ENCODE results near the gene PLA2G2A. TPM values are rescaled to one million over a fixed set of nuclear protein-coding genes. Genes with fewer than 3 reads are reported as not detected.
A peak's percentile ranks its signal among the peaks of the same experiment; 100 is the strongest.

PLA2G2A gene
- total and polyA plus RNA-seq, 2 of the 8 experiments (the other 6 are each of a cell fraction or from before 2014, with no cell fraction given), result 0.69 to 3.7 TPM

GRCh38 chr1:19976317-19977003 is 3.0 kb downstream of the PLA2G2A start:
- Histone ChIP-seq H3K27me3 (replicated peaks in 1 of 4; ENCODE audit: control insufficient read depth in 3 of 4, extremely low read depth in 1 of 4, insufficient read depth in 3 of 4, low read length in 3 of 4) (no peaks in the 10 kb centered on the region), H3K79me2 (ENCODE audit: control insufficient read depth in 1 of 2, insufficient read depth in 2 of 2, low read length in 2 of 2) (no peaks in the 10 kb centered on the region), H3K79me1 (ENCODE audit: low read depth, low read length) (no peaks in the 10 kb centered on the region), H3K4me3 (ENCODE audit: extremely low read depth in 1 of 4, insufficient read depth in 2 of 4, low read depth in 3 of 4, low read length in 4 of 4) (no peak overlapping the region), H4K5ac (ENCODE audit: insufficient read length, low read depth, low read length) (no peak overlapping the region), H3K23ac (ENCODE audit: insufficient read length) (no peak overlapping the region), H2BK120ac (replicated peaks; ENCODE audit: low read depth, low read length) (no peak overlapping the region), H2AK5ac (ENCODE audit: low read depth, low read length) (no peak overlapping the region), H3K27ac (ENCODE audit: low read depth, low read length) (no peak overlapping the region), H2BK20ac (ENCODE audit: low read length) (no peak overlapping the region; the same call in 1 of the 2 replicates), H3K9ac (replicated peaks in 1 of 4; ENCODE audit: extremely low read depth in 1 of 4, low read depth in 3 of 4, low read length in 3 of 4) (no peak overlapping the region), H3K36me3 (ENCODE audit: control insufficient read depth in 2 of 4, insufficient read depth in 4 of 4, low read length in 3 of 4) (no peaks in the 10 kb centered on the region), H2BK12ac (ENCODE audit: low read depth, low read length) (peak overlapping the region; percentile 60; the same call in 1 of the 2 replicates), H3K4ac (replicated peaks; ENCODE audit: insufficient read length, low read depth, low read length) (no peak overlapping the region), H3K14ac (ENCODE audit: insufficient read length) (no peak overlapping the region), H3K4me1 (replicated peaks in 1 of 4; ENCODE audit: control insufficient read depth in 3 of 4, insufficient read depth in 4 of 4, low read length in 3 of 4) (peaks cover 0 to 8% (median under 1%) of the 10 kb centered on the region in 4 experiments; a peak in 3 of 7 replicates), H2BK15ac (ENCODE audit: low read length) (peak overlapping the region; percentile 36; the same call in 1 of the 2 replicates), H3K9me3 (ENCODE audit: insufficient read depth in 2 of 2, low read depth in 1 of 2, low read length in 1 of 2) (no peaks in the 10 kb centered on the region), H2BK5ac (ENCODE audit: low read depth, low read length) (0 out of 2 replicates have a peak overlapping the region, but pooled peaks have one; percentile 22), H2AFZ (ENCODE audit: low read length) (no peak overlapping the region), H3K23me2 (ENCODE audit: low read depth, low read length) (no peaks in the 10 kb centered on the region), H3K18ac (ENCODE audit: extremely low read depth, low read length) (no peak overlapping the region), H4K8ac (ENCODE audit: extremely low read depth, insufficient read depth, low read length) (no peak overlapping the region), H4K91ac (replicated peaks; ENCODE audit: insufficient read length, low read length) (no peak overlapping the region), H4K20me1 (replicated peaks in 1 of 2; ENCODE audit: control insufficient read depth in 1 of 2, insufficient read depth in 2 of 2, low read length in 2 of 2) (no peaks in the 10 kb centered on the region), H3K4me2 (ENCODE audit: insufficient read depth in 1 of 2, low read depth in 2 of 2, low read length in 2 of 2) (no peak overlapping the region), H3K56ac (replicated peaks; ENCODE audit: insufficient read length, low read depth, low read length) (no peak overlapping the region)
- no peak for DNase-seq (ENCODE audit: low read depth in 1 of 2, low spot score in 2 of 2)
- ChIA-PET CTCF (ENCODE audit: partially characterized antibody) (interaction anchor here (0.7 to 6.5 kb wide), 13 partner anchors 10 to 219 kb away, joined by 3 to 89 read pairs (median 5); no protein-coding TSS in a partner anchor), POLR2A (ENCODE audit: partially characterized antibody) (no interaction called here)
- no peak for FAIRE-seq
- WGBS, 2 experiments (ENCODE audit: extremely low coverage in 1 of 2, insufficient coverage in 1 of 2, insufficient read length in 1 of 2, insufficient replicate concordance in 2 of 2, low coverage in 1 of 2, low lambda C conversion rate in 2 of 2, missing lambda C conversion rate in 1 of 2), result 91% methylated on average over 6 of the region's 7 CpGs; no CpG with 5 or more reads in 1 of the 2 experiments
- no peak for TF ChIP-seq KDM5A (IDR thresholded peaks at IDR 0.05; ENCODE audit: low read length)
- TF ChIP-seq ZNF274 (IDR thresholded peaks at IDR 0.05; ENCODE audit: borderline replicate concordance, extremely low read depth, low read length), result no peak
- no peak for TF ChIP-seq SUZ12 (IDR thresholded peaks at IDR 0.05; ENCODE audit: low read length)
- no peak for TF ChIP-seq BACH1 (IDR thresholded peaks at IDR 0.05; ENCODE audit: low read length)
- TF ChIP-seq POLR2AphosphoS5 (IDR thresholded peaks at IDR 0.05; ENCODE audit: low read depth, low read length), result no peak
- TF ChIP-seq EGR1 (IDR thresholded peaks at IDR 0.05; ENCODE audit: borderline replicate concordance, low read depth, low read length), result no peak
- no peak for TF ChIP-seq ATF3 (IDR thresholded peaks at IDR 0.05; ENCODE audit: insufficient read depth, low read depth, low read length)
- no peak for TF ChIP-seq HDAC2 (IDR thresholded peaks at IDR 0.05; ENCODE audit: borderline replicate concordance in 1 of 2, low read depth in 2 of 2, low read length in 2 of 2)
- TF ChIP-seq JUND (IDR thresholded peaks at IDR 0.05; ENCODE audit: low read length), result no peak
- TF ChIP-seq ASH2L (IDR thresholded peaks at IDR 0.05; ENCODE audit: low read length), result no peak
- TF ChIP-seq TAF1 (IDR thresholded peaks at IDR 0.05; ENCODE audit: low read depth, low read length), result no peak
- no peak for TF ChIP-seq CBX8 (IDR thresholded peaks at IDR 0.05; ENCODE audit: borderline replicate concordance, low read depth, low read length)
- TF ChIP-seq SAP30 (IDR thresholded peaks at IDR 0.05; ENCODE audit: insufficient read depth, insufficient replicate concordance, low read length), result no peak
